Uterus (tissue), 4 donors: Measurements from ENCODE around the gene CTNND2. TPM values are rescaled to one million over a fixed set of nuclear protein-coding genes. Genes with fewer than 3 reads are reported as not detected.

ENCODE experiments used
- DNase-seq, 2 donors: peaks; one replicate each; pipeline ENCODE4 v3.0.0-alpha.2; 2019 to 2020
- H3K27ac ChIP-seq, 2 donors: fragments of 200-600 bp; sonication (generic); 1 replicate in 1 of 2; 2 replicates in 1 of 2; pipeline ENCODE4 v1.5.1; 2016 to 2018
- H3K27me3 ChIP-seq, 2 donors: fragments of 200-600 bp; sonication (generic); one replicate each; pipeline ENCODE4 v1.5.1; 2018 to 2019; ENCODE audit warnings: control low read depth in 1 of 2
- H3K36me3 ChIP-seq, 2 donors: fragments of 200-600 bp; sonication (generic); one replicate each; pipeline ENCODE4 v1.5.1; 2019; ENCODE audit warnings: control low read depth in 1 of 2
- H3K4me1 ChIP-seq, 2 donors: fragments of 200-600 bp; sonication (generic); one replicate each; pipeline ENCODE4 v1.5.1; 2018 to 2019; ENCODE audit warnings: control low read depth in 1 of 2
- H3K4me3 ChIP-seq, 2 donors: fragments of 200-600 bp; sonication (generic); 1 replicate in 1 of 2; 2 replicates in 1 of 2; pipeline ENCODE4 v1.5.1; 2018 to 2019; ENCODE audit warnings: mild to moderate bottlenecking in 1 of 2
- H3K9me3 ChIP-seq, 2 donors: fragments of 200-600 bp; sonication (generic); one replicate each; pipeline ENCODE4 v1.5.1; 2019; ENCODE audit warnings: control low read depth in 1 of 2
- POLR2A ChIP-seq, 2 donors: fragments of 450-650 bp; IDR thresholded peaks; one replicate each; pipeline ENCODE4 v1.6.1; 2016; ENCODE audit warnings: antibody characterized with exemption in 2 of 2, mild to moderate bottlenecking in 1 of 2, moderate library complexity in 1 of 2
- intact Hi-C: fragments of 100-400 bp; cut with DNase I; formaldehyde crosslinking; loops from one replicate; pipeline ENCODE4 v1.15.1; 2023; ENCODE audit warnings: low total_unique reads
- total RNA-seq, 4 donors: library from RNA; depleted of rRNA in 3 of 4; stranded (reverse); fragments of >200 nt in 3 of 4; gene quantifications; one replicate each; pipeline versions ENCODE4 v1.1.0 to v1.2.4, GENCODE V29; 2014 to 2023
- TF ChIP-seq, protein P1 (sequence below), 4 experiments: fragments of 200-600 bp in 2 of 4; fragments of 450-650 bp in 2 of 4; sonication (generic) in 2 of 4; IDR thresholded peaks; one replicate each; pipeline ENCODE4 v1.5.1; 2016 to 2019; ENCODE audit warnings: antibody characterized with exemption in 4 of 4, mild to moderate bottlenecking in 2 of 4, moderate library complexity in 1 of 4
- donor health status: DM: yes; HTN: yes; CAD: no.

The CTNND2 gene
- total RNA-seq, 4 donors from 2014 or later: 0.49 to 1.2 TPM; not detected in 2

DNA sequence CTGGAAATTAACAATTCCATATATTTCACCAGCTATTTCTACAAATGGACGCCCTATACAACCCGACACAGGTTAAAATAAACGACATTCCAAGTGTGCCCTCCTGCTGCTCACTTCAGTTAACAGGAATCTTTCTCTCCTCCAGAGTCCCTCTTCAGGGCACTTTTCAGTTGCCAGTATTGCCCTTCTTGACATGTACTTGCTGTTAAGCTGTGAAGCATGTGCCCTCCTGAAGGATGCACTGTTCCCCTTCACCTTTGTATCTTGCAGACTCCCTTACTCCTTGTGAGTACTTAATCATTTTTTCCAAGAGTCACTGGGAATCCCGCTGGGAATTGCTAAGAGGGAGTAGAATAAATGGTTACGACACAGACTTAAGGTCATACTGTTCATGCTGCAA is 364.1 kb downstream of the CTNND2 start:
- no peak for DNase-seq
- H3K4me3 ChIP-seq: no peak overlapping the region
- TF ChIP-seq POLR2A (IDR thresholded peaks at IDR 0.05): no peak
- TF ChIP-seq, protein P1, sequence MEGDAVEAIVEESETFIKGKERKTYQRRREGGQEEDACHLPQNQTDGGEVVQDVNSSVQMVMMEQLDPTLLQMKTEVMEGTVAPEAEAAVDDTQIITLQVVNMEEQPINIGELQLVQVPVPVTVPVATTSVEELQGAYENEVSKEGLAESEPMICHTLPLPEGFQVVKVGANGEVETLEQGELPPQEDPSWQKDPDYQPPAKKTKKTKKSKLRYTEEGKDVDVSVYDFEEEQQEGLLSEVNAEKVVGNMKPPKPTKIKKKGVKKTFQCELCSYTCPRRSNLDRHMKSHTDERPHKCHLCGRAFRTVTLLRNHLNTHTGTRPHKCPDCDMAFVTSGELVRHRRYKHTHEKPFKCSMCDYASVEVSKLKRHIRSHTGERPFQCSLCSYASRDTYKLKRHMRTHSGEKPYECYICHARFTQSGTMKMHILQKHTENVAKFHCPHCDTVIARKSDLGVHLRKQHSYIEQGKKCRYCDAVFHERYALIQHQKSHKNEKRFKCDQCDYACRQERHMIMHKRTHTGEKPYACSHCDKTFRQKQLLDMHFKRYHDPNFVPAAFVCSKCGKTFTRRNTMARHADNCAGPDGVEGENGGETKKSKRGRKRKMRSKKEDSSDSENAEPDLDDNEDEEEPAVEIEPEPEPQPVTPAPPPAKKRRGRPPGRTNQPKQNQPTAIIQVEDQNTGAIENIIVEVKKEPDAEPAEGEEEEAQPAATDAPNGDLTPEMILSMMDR (IDR thresholded peaks at IDR 0.05): no peak
- intact Hi-C loops: no loop called here
- H3K4me1 ChIP-seq: no peaks in the 10 kb centered on the region
- no peak overlapping the region for H3K27ac ChIP-seq
- H3K9me3 ChIP-seq: no peaks in the 10 kb centered on the region
- H3K27me3 ChIP-seq: no peaks in the 10 kb centered on the region
- H3K36me3 ChIP-seq: no peaks in the 10 kb centered on the region

DNA sequence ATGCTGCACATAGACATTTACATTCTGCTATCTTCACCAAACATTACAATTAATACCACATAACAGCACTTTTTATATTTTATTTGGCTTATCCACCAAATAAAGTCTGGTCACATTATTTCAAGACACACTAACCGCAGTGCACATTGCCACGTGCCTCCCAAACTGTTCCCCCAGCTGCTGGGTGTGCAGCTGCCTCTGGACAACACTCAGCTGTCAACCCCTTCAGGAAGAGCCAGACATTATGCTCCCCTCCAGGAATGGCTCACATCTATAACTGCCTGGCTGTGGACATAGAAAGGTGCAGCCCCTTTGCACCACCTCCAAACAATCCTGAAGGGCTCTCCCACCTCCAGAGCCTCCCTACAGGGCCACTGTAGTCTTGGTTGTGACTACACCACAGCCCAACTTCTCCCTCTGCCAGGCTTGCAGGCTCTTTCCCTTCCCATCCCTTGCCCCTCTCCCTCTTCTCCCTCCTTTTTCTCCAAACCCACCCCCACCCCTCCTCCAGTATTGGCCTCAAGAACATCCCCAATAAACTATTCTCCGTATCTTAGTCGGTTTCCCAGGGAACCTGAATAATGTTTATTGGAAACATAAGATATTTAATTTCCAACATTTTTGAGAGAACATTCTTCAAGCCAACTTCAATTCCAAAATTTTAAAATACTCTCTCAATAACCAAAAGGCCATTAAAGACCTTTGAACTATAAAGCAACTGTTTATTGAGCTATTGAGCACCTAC is 372.3 kb downstream of the CTNND2 start:
- no peak overlapping the region for H3K4me3 ChIP-seq
- no peaks in the 10 kb centered on the region for H3K9me3 ChIP-seq
- intact Hi-C loops: no loop called here
- TF ChIP-seq, protein P1 (IDR thresholded peaks at IDR 0.05): no peak
- no peak for TF ChIP-seq POLR2A (IDR thresholded peaks at IDR 0.05)
- H3K4me1 ChIP-seq: no peaks in the 10 kb centered on the region
- no peaks in the 10 kb centered on the region for H3K27me3 ChIP-seq
- no peak for DNase-seq
- H3K27ac ChIP-seq: no peak overlapping the region
- H3K36me3 ChIP-seq: no peaks in the 10 kb centered on the region

DNA sequence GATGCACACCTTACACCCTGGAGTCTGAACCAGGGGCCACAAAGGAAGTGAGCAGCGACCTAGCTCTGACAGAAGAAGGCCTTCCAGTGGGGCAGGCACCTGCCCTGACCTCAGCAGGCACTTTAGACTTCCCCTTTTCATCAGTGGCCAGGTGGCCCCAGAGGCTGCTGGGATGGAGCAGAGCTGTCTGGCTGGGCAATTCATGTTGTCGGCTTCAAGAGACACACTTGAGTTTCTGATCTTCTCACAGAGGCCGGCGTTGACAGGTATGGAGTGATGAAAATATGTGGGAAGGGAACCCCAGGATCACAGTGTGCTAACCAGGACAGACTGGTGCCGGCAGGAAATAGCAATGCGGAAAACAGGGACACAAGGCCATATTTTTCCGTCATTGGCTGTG is 375.5 kb downstream of the CTNND2 start:
- Histone ChIP-seq H3K27ac (no peak overlapping the region), H3K4me1 (no peaks in the 10 kb centered on the region), H3K27me3 (no peaks in the 10 kb centered on the region), H3K9me3 (no peaks in the 10 kb centered on the region), H3K36me3 (no peaks in the 10 kb centered on the region), H3K4me3 (no peak overlapping the region)
- intact Hi-C loops: no loop called here
- TF ChIP-seq POLR2A (IDR thresholded peaks at IDR 0.05): no peak
- TF ChIP-seq, protein P1 (IDR thresholded peaks at IDR 0.05): no peak
- no peak for DNase-seq

DNA sequence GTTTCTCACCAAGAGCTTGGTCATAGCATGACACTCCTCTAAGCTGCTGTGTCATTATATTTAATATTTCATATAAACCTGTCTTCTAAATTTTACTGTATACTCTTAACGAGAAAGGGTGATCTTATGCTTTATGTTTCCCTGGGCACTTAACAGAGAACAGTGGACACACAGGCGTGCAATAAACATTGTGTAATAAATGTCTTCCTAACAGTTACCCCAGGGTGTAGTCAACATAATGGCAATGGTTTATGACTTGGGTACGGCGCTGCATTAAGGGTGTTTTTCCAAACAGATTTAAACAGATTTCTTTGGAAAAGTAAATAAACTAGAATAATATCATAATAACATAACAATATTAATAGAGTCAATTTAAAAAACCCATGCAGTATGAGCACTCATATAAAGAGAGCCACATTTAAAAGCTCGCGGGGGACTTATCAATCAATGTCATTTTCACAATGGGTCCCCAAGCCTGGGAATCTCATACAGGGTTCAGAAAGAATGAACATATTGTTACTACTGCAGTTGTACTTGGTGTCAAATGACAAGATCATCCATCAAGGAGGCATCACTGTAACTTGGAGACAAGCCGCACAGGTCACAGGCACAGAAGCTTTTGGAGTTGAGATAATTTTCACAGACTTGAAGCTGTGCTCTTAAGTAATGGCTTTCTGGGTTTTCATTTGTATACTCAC is 376.4 kb downstream of the CTNND2 start:
- H3K36me3 ChIP-seq: no peaks in the 10 kb centered on the region
- intact Hi-C loops: no loop called here
- no peak overlapping the region for H3K27ac ChIP-seq
- H3K27me3 ChIP-seq: no peaks in the 10 kb centered on the region
- H3K4me1 ChIP-seq: no peaks in the 10 kb centered on the region
- H3K9me3 ChIP-seq: no peaks in the 10 kb centered on the region
- TF ChIP-seq, protein P1 (IDR thresholded peaks at IDR 0.05): no peak
- no peak for TF ChIP-seq POLR2A (IDR thresholded peaks at IDR 0.05)
- H3K4me3 ChIP-seq: no peak overlapping the region
- DNase-seq: no peak

DNA sequence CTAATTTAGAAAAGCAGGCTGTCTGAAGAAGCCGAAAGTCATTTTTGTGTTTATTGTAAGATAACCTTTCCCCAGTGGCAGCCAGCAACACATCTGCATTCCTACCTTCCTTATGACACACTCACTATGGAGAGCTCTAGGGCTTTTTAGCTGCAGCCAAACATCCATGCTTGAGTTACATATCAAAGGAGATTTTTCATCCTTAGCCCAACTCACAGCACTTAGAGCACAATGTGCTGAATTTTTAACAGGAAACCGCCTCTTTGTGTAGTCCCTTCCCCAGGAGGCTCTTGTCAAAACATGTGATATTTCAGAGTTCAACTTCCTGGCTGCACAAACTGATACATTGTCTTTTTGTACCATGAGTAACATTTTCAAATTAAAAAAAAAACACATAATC is 379.2 kb downstream of the CTNND2 start:
- H3K36me3 ChIP-seq: no peaks in the 10 kb centered on the region
- H3K4me1 ChIP-seq: no peaks in the 10 kb centered on the region
- intact Hi-C loops: no loop called here
- no peak for DNase-seq
- no peak overlapping the region for H3K4me3 ChIP-seq
- no peaks in the 10 kb centered on the region for H3K9me3 ChIP-seq
- no peaks in the 10 kb centered on the region for H3K27me3 ChIP-seq
- no peak for TF ChIP-seq POLR2A (IDR thresholded peaks at IDR 0.05)
- TF ChIP-seq, protein P1 (IDR thresholded peaks at IDR 0.05): no peak
- no peak overlapping the region for H3K27ac ChIP-seq
